Measurements from ENCODE around the gene TCF4.

TCF4 gene

DNA sequence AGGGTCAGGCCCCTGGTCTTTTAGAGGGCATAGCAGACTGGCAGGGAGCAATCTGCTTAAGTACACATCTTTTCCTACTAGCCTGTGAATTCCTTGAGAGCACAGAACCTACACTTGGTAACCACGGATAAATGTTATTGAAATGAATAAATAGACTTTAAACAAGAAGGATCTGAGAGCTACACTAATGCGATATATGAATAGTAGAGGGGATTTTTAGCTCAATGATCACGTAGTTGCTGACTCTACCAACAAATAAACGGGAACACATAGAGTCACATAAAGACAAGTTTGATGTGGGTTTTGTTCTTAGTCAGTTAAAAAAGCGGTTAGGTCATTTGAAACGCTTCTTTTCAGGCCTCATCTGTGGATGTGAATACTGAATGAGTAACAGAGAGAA, 338.4 kb downstream of the TCF4 start:
- no peak for DNase-seq

- no peak for DNase-seq
Observed at GRCh38 chr18:55248495-55248894, 339.5 kb downstream of the TCF4 start.

DNA sequence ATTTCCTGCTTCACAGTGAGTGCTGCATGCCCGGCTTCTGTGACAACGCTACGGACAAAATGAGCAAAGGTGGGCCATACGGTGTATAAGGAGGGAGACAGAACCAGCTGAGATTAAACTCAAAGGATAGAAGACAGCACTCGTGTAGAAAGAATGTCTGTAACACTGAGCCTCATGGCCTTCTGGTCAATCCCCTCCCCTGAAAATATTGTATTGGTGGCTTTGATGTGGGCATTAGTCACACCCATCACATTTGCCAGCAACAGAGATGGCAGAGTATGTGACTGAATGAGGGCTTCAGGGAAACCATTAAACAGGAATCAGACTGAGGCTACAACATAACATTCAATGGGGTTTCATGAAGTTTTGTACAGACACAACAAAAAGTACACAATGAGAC, 341.0 kb downstream of the TCF4 start:
- no peak for DNase-seq

DNA sequence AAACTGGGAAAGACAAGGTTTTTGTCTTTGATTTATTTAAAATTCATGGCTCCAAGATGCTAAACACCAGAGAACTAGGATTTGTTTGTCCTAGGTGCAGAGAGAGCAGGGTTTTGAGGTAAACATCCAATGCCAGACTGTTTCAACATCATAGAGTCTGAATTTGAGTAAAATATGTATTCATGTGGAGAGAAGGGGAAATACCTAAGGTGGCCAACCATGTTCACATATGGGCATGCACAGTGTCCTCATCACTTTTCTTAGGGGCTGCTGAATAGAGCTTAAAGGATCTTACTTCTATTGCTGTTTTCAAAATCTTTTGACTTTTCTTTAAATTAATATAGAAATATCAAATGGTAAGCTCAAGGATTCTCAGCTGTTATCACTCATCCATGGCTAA, 341.7 kb downstream of the TCF4 start:
- DNase-seq: no peak

GRCh38 chr18:55245211-55245614, 342.8 kb downstream of the TCF4 start:
- DNase-seq: no peak

GRCh38 chr18:55244546-55244945, 343.4 kb downstream of the TCF4 start:
- DNase-seq: no peak

DNA sequence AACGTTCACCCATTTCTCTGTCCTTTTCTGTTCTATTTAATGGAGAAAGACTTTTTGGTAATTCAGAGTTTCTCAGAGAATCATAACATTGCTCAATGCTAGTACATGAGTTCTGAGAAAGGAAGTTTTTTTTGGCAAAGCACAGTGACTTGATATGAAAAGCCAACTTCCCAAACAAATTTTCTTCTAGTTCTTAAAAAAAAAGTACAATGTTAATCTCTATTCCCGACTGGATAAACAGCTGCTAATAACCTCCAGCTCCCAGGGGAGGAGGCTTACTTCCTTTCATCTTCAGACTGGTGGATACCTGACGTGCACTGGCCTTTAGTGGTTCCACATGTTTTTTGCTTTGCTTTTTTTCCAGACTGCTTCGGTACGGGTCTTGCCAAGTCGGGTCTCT, 344.1 kb downstream of the TCF4 start:
- DNase-seq: no peak

DNA sequence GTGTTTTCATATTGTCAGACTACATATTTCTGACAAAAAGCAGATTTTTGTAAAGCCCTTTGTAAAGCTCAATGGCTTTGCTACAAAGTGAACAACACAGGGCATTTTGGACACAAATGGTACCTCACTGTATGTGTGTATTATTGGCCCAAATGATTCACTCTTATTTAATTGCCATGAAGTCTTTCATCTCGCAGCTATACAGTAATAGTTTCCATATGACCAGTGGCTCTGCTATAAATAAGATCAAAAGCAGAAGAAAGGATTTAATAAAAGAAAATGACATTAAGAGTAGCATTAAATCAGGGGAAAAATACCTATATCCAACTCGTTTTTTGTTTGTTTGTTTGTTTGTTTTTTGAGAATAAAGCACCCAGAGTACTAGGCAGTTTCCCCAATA, 344.7 kb downstream of the TCF4 start:
- DNase-seq: no peak

- no peak for DNase-seq
Observed at GRCh38 chr18:55240978-55241377, 347.0 kb downstream of the TCF4 start.

- no peak for DNase-seq
Observed at GRCh38 chr18:55239740-55240139, 348.3 kb downstream of the TCF4 start.

DNA sequence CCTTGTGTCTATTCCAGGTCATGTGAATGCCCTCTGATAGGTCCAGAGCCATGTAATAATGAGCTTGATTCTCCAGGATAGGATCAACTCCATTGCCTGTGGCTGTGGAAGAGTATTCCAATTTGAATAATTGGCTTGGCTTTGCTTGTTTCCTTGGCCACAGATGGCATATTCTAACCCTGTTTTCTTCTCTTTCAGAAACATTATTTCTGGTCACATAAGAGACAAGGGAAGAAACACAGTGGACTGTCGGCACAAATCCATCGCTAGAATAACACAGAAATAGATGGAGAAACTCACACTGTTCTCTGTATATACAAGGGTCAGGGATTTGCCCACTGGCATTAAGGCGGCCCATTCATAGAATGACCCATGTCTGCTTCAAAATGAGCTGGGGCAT, 350.3 kb downstream of the TCF4 start:
- no peak for DNase-seq

GRCh38 chr18:55236150-55236931, 351.7 kb downstream of the TCF4 start:
- no peak for DNase-seq

GRCh38 chr18:55235094-55235461, 352.9 kb downstream of the TCF4 start:
- DNase-seq: no peak

DNA sequence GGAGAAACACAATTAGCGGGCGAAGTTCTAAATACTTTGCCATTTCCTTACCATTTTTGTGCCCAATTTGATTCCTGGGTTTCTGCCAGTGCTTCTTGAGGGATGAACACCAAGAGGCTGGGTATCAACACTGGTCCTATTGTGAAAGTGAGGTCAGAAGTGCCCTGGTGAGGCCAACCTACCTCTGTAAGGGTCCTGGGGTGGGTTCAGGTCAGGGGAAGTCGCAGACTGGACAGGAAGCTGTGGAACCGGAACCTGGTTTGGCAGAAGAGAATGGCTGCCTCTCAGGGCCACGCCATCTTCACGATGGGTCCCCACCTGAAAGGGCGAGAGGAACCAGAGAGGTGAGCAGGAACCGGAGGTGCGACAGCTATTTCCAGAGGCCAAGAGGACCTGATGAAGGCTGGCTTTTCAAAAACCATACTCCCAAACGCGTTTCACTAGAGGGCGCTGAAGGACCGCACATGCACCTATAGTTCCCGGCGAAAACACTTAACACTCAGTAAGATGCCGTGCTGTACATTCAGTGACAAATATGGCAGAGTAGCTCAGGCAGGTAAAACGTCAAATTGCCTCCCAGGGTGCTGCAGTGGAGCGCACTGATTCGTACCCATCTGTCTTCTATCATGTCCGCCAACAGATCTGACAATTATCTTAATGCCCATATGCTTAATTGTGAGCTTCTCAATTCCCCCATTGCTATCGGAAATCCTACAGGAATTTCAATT, 353.5 kb downstream of the TCF4 start:
- DNase-seq: peak; percentile 66

DNA sequence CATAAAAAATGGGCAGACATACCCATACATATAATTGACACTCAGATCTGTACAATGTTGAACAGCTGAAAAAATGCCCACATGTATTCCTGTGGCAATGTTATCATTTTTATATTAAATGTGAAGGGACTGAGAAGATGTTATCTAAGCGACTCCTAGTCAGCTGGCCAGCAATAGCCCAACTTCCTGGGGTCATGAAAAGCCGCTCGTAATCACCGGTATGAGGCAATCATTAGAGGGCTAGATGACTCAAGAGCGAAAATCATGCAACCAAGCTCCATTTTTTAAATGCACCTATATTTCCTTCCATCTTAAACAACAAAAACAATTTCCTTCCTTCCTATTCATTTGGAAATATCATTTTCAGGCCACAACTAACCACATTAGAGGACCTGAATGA, 354.1 kb downstream of the TCF4 start:
- DNase-seq: no peak

DNA sequence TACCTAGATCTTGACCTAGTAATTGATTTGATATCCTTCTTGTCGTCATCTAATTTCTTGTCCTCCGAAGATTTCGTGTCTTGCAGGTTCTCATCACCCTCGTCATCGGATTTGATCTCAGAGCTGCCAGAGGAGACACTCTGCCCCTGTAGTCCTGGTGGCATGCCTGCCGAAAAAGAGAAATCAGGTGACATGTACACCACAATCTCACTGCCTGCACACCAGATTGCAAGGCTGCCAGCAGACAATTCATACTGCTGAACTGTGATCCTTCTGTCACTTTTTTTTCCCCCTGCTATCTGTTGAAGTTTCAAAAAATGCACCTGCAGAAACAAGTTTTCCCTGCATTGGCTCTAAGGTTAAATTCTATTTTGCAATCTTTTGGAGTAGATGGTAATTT, 355.5 kb downstream of the TCF4 start:
- no peak for DNase-seq

DNA sequence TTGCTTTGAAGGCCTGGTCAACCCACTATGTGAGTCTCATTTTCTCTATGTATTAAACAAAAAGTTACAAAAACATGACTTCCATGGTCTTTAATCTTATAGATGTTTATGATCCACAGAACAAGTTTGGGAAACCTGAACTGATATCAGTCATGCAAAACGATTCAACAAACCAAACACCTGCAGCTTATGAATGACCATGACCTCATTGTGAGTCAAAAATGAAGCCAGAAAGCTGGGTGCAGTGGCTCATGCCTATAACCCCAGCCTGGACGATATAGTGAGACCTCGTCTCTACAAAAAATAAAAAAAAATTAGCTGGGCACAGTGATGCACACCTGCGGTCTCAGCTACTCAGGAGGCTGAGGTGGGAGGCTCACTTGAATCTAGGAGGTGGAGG, 358.3 kb downstream of the TCF4 start:
- no peak for DNase-seq

DNA sequence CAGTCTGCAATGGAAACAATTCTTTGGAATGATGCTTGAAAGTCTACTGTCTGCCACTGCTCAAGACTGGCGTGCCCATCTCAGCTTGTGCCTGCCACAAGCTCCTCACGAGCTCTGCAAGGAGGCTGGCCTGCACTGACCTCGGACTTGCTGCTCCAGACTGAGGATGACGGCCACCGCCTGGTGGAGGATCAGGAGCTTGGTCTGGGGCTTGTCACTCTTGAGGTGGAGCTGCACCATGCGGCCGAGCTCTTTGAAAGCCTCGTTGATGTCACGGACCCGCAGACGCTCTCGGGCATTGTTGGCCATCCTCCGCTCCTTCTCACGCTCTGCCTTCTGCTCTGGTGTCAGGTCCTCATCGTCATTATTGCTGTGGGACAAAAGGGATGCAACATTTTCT, 359.3 kb downstream of the TCF4 start:
- DNase-seq: no peak

DNA sequence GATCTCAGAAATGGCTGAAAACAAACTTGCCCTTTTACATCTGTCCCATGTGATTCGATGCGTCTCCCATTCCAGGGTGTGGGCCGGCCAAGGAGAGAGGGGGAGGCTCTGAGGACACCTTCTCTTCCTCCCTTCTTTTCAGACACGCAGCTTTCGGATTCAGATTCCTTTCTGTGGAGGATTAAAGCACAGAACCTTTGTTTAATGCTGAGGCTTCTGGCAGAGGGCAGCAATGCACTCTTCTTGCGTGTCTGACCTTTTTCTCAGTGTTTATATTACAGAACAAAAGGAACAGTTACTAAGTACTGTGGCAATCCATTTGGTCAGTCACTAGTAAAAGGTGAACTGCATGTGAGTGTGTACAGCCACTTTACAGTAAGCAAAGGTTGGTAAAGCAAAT, 359.8 kb downstream of the TCF4 start:
- DNase-seq: no peak

- no peak for DNase-seq
Observed at GRCh38 chr18:55227771-55228170, 360.2 kb downstream of the TCF4 start.

DNA sequence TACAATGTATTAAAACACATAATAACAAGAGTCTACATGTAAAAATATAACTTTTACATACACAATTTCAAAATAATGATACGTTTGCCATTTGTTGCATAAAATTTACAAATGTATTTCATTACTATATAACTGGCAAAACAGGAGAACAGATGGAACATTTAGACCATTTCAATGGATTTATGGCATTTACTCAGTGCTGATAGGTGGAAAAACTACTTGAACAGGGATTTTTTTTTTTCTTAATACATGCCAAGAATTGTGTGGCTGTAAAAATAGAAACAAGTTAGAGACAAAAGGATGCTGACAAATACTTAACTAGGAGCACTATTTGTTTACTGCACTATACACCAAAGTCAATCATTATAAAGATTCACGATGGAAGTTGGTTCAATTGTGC, 361.9 kb downstream of the TCF4 start:
- no peak for DNase-seq

- DNase-seq: no peak
Observed at GRCh38 chr18:55224086-55224625, 363.8 kb downstream of the TCF4 start.

DNA sequence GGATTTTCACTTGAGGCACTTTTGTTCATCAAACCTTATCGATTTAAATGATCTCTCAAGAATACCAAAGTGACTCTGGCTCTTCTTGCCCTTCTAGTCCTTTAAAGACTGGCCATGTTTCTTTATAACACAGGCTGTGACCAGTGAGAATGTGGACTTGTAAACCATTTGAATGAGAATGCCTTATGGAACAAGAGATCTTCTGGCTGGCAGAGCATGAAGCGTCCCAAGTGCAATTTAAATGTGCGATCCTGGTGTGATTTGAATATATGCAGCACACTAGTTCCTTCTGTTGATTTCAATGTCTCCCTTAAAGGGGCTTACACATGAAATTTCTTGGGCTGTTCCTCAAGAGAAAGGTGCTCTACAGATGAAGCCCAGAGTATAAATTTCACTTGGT, 366.4 kb downstream of the TCF4 start:
- DNase-seq: no peak

DNA sequence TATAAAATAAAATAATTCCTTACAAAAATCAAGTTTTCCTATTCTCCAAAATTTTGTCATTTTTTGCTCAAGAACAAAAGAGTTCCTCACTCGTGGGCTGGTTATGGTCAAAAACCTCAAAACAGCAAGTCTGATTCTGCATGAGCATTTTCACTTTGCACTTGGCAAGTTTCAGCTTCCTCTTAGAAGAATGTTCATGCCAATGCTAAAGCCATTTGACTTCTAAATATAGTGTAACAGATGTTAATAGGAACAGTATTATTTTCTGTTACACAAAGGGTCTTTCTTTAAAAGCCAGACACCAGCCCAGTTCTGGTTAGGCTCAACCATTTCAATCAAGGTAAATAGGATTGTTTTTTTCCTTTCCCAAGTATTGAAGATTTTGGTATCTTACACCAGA, 367.5 kb downstream of the TCF4 start:
- no peak for DNase-seq

GRCh38 chr18:55219823-55220222, 368.2 kb downstream of the TCF4 start:
- DNase-seq: no peak
